ENCODE results near the gene CD99L2. TPM values are rescaled to one million over a fixed set of nuclear protein-coding genes. Genes with fewer than 3 reads are reported as not detected.
A peak's percentile ranks its signal among the peaks of the same experiment; 100 is the strongest.
"Not testable (repeated sequence)": the region's sequence is repeated elsewhere in the genome, so short reads cannot be mapped to it uniquely, and the experiment has no call there.

Gene CD99L2
- polyA plus RNA-seq, 6 donors from 2014 or later: 8.8 to 19.9 (median 10.7) TPM

- Mint-ChIP-seq H3K36me3 (no peaks in the 10 kb centered on the region), H3K4me1 (peaks cover 0 to 1% (median 1%) of the 10 kb centered on the region in 3 donors), H3K27me3 (no peaks in the 10 kb centered on the region), H3K27ac (no peak overlapping the region), H3K9me3 (no peaks in the 10 kb centered on the region), H3K4me3 (no peak overlapping the region)
- ATAC-seq (ENCODE audit: low read depth in 2 of 2): no peak
- DNase-seq: no peak
Measured at GRCh38 chrX:150886381-150886780, 12.1 kb downstream of the CD99L2 start.

GRCh38 chrX:150880808-150881165 lies 17.7 kb downstream of the CD99L2 start:
- peaks cover 0 to 6% (median 4%) of the 10 kb centered on the region in 7 donors for H3K9me3 Mint-ChIP-seq
- H3K27me3 Mint-ChIP-seq: no peaks in the 10 kb centered on the region
- peaks cover 13 to 19% (median 15%) of the 10 kb centered on the region in 3 donors for H3K4me1 Mint-ChIP-seq
- ATAC-seq (ENCODE audit: low read depth in 2 of 2) (no peak), DNase-seq (no peak)
- H3K4me3 Mint-ChIP-seq: peak overlapping the region in 2 of 8 donors; percentile 10 to 15
- H3K27ac Mint-ChIP-seq: no peak overlapping the region
- H3K36me3 Mint-ChIP-seq: peaks cover 12% of the 10 kb centered on the region in 2 donors

- no peak overlapping the region for H3K27ac Mint-ChIP-seq
- DNase-seq (no peak), ATAC-seq (ENCODE audit: low read depth in 2 of 2) (peak in 1 of 2 donors; percentile 20)
- peak overlapping the region in 1 of 8 donors; percentile 51 for H3K4me3 Mint-ChIP-seq
- peaks cover 13 to 19% (median 15%) of the 10 kb centered on the region in 3 donors for H3K4me1 Mint-ChIP-seq
- H3K9me3 Mint-ChIP-seq: peaks cover 0 to 7% (median 4%) of the 10 kb centered on the region in 7 donors
- H3K27me3 Mint-ChIP-seq: no peaks in the 10 kb centered on the region
- H3K36me3 Mint-ChIP-seq: peaks cover 14 to 16% of the 10 kb centered on the region in 2 donors
Measured at GRCh38 chrX:150879855-150880807, 18.3 kb downstream of the CD99L2 start.

GRCh38 chrX:150875621-150876020 lies 22.8 kb downstream of the CD99L2 start:
- Mint-ChIP-seq H3K4me1 (peaks cover 25 to 39% (median 36%) of the 10 kb centered on the region in 3 donors), H3K36me3 (peaks cover 14 to 16% of the 10 kb centered on the region in 2 donors)
- H3K4me3 Mint-ChIP-seq; H3K27ac Mint-ChIP-seq; DNase-seq; H3K9me3 Mint-ChIP-seq; ATAC-seq (ENCODE audit: low read depth in 2 of 2); H3K27me3 Mint-ChIP-seq: not testable (repeated sequence)

- H3K4me3 Mint-ChIP-seq: no peak overlapping the region
Measured at GRCh38 chrX:150874448-150874847, 24.0 kb downstream of the CD99L2 start.

GRCh38 chrX:150873616-150874015 lies 24.9 kb downstream of the CD99L2 start:
- Mint-ChIP-seq H3K4me3 (peak overlapping the region in 1 of 8 donors; percentile 18), H3K36me3 (peaks cover 8% of the 10 kb centered on the region in 2 donors), H3K27me3 (no peaks in the 10 kb centered on the region), H3K9me3 (peaks cover 0 to 4% (median 0%) of the 10 kb centered on the region in 7 donors), H3K4me1 (peaks cover 28 to 37% (median 35%) of the 10 kb centered on the region in 3 donors), H3K27ac (peak overlapping the region in 1 of 6 donors; percentile 12)
- DNase-seq: no peak
- ATAC-seq (ENCODE audit: low read depth in 2 of 2): no peak

More at GRCh38 chrX:150874448-150874847, 24.0 kb downstream of the CD99L2 start:
- H3K4me1 Mint-ChIP-seq: peaks cover 29 to 39% (median 31%) of the 10 kb centered on the region in 3 donors
- H3K36me3 Mint-ChIP-seq: peaks cover 14 to 16% of the 10 kb centered on the region in 2 donors
- no peaks in the 10 kb centered on the region for H3K27me3 Mint-ChIP-seq
- no peak for DNase-seq
- H3K27ac Mint-ChIP-seq: peak overlapping the region in 3 of 6 donors; percentile 5 to 84 (median 45)
- H3K9me3 Mint-ChIP-seq: peaks cover 0 to 8% (median 3%) of the 10 kb centered on the region in 7 donors
- ATAC-seq (ENCODE audit: low read depth in 2 of 2): no peak

- no peak for ATAC-seq (ENCODE audit: low read depth in 2 of 2)
Measured at GRCh38 chrX:150872773-150873336, 25.6 kb downstream of the CD99L2 start.

GRCh38 chrX:150871341-150871811 lies 27.1 kb downstream of the CD99L2 start:
- H3K27ac Mint-ChIP-seq: peak overlapping the region in 2 of 6 donors; percentile 12 to 59
- ATAC-seq (ENCODE audit: low read depth in 2 of 2) (no peak), DNase-seq (no peak)
- H3K4me3 Mint-ChIP-seq: no peak overlapping the region
- H3K4me1 Mint-ChIP-seq: peaks cover 28 to 40% (median 37%) of the 10 kb centered on the region in 3 donors
- H3K27me3 Mint-ChIP-seq: no peaks in the 10 kb centered on the region
- H3K36me3 Mint-ChIP-seq: peaks cover 8% of the 10 kb centered on the region in 2 donors
- peaks cover 0 to 4% (median 0%) of the 10 kb centered on the region in 7 donors for H3K9me3 Mint-ChIP-seq

More at GRCh38 chrX:150872773-150873336, 25.6 kb downstream of the CD99L2 start:
- peaks cover 8% of the 10 kb centered on the region in 2 donors for H3K36me3 Mint-ChIP-seq
- H3K4me1 Mint-ChIP-seq: peaks cover 28 to 40% (median 37%) of the 10 kb centered on the region in 3 donors
- no peak overlapping the region for H3K4me3 Mint-ChIP-seq
- no peaks in the 10 kb centered on the region for H3K27me3 Mint-ChIP-seq
- DNase-seq: no peak
- H3K9me3 Mint-ChIP-seq: peaks cover 0 to 4% (median 0%) of the 10 kb centered on the region in 7 donors
- no peak overlapping the region for H3K27ac Mint-ChIP-seq

- DNase-seq: no peak
- Mint-ChIP-seq H3K36me3 (peaks cover under 1 to 7% of the 10 kb centered on the region in 2 donors), H3K27ac (peak overlapping the region in 2 of 6 donors; percentile 12 to 59), H3K4me1 (peaks cover 28 to 40% (median 37%) of the 10 kb centered on the region in 3 donors), H3K9me3 (peaks cover 0 to 4% (median 0%) of the 10 kb centered on the region in 7 donors), H3K27me3 (no peaks in the 10 kb centered on the region), H3K4me3 (peak overlapping the region in 1 of 8 donors; percentile 40)
- no peak for ATAC-seq (ENCODE audit: low read depth in 2 of 2)
Measured at GRCh38 chrX:150870487-150871340, 27.8 kb downstream of the CD99L2 start.

- Mint-ChIP-seq H3K36me3 (peaks cover 0 to 10% of the 10 kb centered on the region in 2 donors), H3K27me3 (no peaks in the 10 kb centered on the region), H3K9me3 (peaks cover 0 to 4% (median 0%) of the 10 kb centered on the region in 7 donors), H3K4me3 (no peak overlapping the region), H3K27ac (peak overlapping the region in 2 of 6 donors; percentile 15 to 27), H3K4me1 (peaks cover 31 to 40% (median 37%) of the 10 kb centered on the region in 3 donors)
- ATAC-seq (ENCODE audit: low read depth in 2 of 2): no peak
- no peak for DNase-seq
Measured at GRCh38 chrX:150870029-150870428, 28.4 kb downstream of the CD99L2 start.

GRCh38 chrX:150869450-150869849 lies 29.0 kb downstream of the CD99L2 start:
- Mint-ChIP-seq H3K4me3 (peak overlapping the region in 2 of 8 donors; percentile 27 to 30), H3K27me3 (no peaks in the 10 kb centered on the region), H3K4me1 (peaks cover 26 to 34% (median 33%) of the 10 kb centered on the region in 3 donors), H3K36me3 (peaks cover 0 to 10% of the 10 kb centered on the region in 2 donors), H3K9me3 (peaks cover 0 to 4% (median 0%) of the 10 kb centered on the region in 7 donors), H3K27ac (peak overlapping the region in 4 of 6 donors; percentile 15 to 90 (median 40))
- DNase-seq: no peak
- peak in 1 of 2 donors; percentile 52 for ATAC-seq (ENCODE audit: low read depth in 2 of 2)

- H3K27ac Mint-ChIP-seq: peak overlapping the region in 3 of 6 donors; percentile 55 to 90 (median 75)
- peaks cover 0 to 10% of the 10 kb centered on the region in 2 donors for H3K36me3 Mint-ChIP-seq
- DNase-seq (no peak), ATAC-seq (ENCODE audit: low read depth in 2 of 2) (no peak)
- no peak overlapping the region for H3K4me3 Mint-ChIP-seq
- peaks cover 0 to 3% (median 0%) of the 10 kb centered on the region in 7 donors for H3K9me3 Mint-ChIP-seq
- H3K27me3 Mint-ChIP-seq: no peaks in the 10 kb centered on the region
- peaks cover 20 to 27% (median 26%) of the 10 kb centered on the region in 3 donors for H3K4me1 Mint-ChIP-seq
Measured at GRCh38 chrX:150868625-150869024, 29.8 kb downstream of the CD99L2 start.
